Measurements from ENCODE around the gene PDIK1L. TPM values are rescaled to one million over a fixed set of nuclear protein-coding genes. Genes with fewer than 3 reads are reported as not detected.

The PDIK1L gene
- total RNA-seq, 4 donors from 2014 or later = 14.0 to 16.7 (median 14.4) TPM

GRCh38 chr1:26082020-26082350 is 29.6 kb upstream of the PDIK1L start:
- TF ChIP-seq POLR2A (IDR thresholded peaks at IDR 0.05) = no peak
- no peak for TF ChIP-seq CTCF (IDR thresholded peaks at IDR 0.05)
- DNase-seq (ENCODE audit: low spot score in 2 of 2) = no peak
- H3K4me3 ChIP-seq (ENCODE audit: low read depth, poor library complexity, severe bottlenecking) = no peak overlapping the region
- intact Hi-C loops (cut with DNase I; ENCODE audit: low total_unique reads) = no loop called here
- 90% methylated on average over 3 of the region's 3 CpGs for WGBS, 2 donors

GRCh38 chr1:26083208-26083607 is 28.4 kb upstream of the PDIK1L start:
- intact Hi-C loops (cut with DNase I; ENCODE audit: low total_unique reads) = no loop called here
- TF ChIP-seq CTCF (IDR thresholded peaks at IDR 0.05) = no peak
- TF ChIP-seq POLR2A (IDR thresholded peaks at IDR 0.05) = no peak
- WGBS, 2 donors = 30 to 36% methylated on average over 5 of the region's 5 CpGs
- no peak overlapping the region for H3K4me3 ChIP-seq (ENCODE audit: low read depth, poor library complexity, severe bottlenecking)
- no peak for DNase-seq (ENCODE audit: low spot score in 2 of 2)

DNA sequence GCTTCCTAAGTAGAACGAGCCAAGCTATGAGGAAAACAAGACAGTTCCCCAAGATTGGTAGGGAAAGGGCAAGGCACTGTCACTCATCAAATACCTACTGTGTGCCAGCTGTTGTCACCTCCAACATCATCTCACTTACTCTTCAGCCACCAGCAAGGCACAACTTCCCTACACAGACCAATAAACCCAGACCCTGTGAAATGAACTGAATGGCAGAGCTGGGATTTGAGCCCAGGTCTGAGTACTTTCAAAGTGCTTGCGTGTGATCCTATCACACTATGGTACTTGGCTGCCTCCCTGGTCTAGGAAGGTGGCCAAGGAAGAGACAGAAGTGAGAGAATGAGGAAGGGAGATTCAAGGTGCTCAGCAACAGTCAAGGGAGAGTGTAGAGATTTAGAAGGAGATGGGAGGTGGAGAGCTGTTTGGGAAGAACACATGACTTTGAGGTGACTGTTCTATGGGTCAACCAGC is 27.5 kb upstream of the PDIK1L start:
- 51 to 60% methylated on average over 2 of the region's 2 CpGs for WGBS, 2 donors
- no peak overlapping the region for H3K4me3 ChIP-seq (ENCODE audit: low read depth, poor library complexity, severe bottlenecking)
- intact Hi-C loops (cut with DNase I; ENCODE audit: low total_unique reads) = no loop called here
- TF ChIP-seq POLR2A (IDR thresholded peaks at IDR 0.05) (no peak), CTCF (IDR thresholded peaks at IDR 0.05) (no peak)
- no peak for DNase-seq (ENCODE audit: low spot score in 2 of 2)

DNA sequence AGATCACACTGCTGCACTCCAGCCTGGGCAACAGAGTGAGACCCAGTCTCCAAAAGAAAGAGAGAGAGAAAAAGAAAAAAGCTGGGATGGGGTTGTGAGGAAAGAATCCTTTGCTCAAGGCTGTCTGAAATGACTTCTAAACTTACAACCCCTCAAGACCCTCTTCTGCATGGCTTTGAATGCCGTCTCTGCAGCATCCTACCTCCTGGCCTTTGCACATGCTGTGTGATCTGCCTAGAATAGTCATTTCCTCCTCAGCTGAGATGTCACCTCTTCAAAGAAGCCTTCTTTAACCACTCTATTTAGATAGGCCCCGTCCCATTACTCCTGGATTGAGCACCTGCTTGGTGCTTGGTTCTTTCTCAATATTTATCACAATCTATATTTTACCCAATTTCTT is 26.8 kb upstream of the PDIK1L start:
- no peak overlapping the region for H3K4me3 ChIP-seq (ENCODE audit: low read depth, poor library complexity, severe bottlenecking)
- TF ChIP-seq POLR2A (IDR thresholded peaks at IDR 0.05) (no peak), CTCF (IDR thresholded peaks at IDR 0.05) (no peak)
- WGBS, 2 donors = 85 to 89% methylated on average over 2 of the region's 2 CpGs
- DNase-seq (ENCODE audit: low spot score in 2 of 2) = no peak
- intact Hi-C loops (cut with DNase I; ENCODE audit: low total_unique reads) = no loop called here

DNA sequence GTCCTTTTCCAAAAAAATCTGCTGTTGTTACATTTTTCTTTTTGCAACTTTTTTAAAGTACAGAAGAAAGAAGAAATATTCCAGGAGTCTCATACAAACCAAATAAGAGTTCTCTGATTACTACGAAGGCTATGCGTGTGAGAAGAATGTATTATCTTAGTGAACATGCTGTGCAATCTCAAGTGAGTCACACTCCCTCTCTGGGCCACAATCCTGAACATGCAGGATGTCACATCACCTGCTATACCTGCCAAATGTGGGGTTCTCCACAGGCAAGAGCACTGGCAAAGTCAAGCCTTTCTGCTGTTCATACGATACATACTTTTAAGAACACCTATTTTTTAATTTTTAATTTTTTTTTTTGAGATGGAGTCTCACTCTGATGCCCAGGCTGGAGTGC is 22.5 kb upstream of the PDIK1L start:
- TF ChIP-seq POLR2A (IDR thresholded peaks at IDR 0.05) = no peak
- no peak for TF ChIP-seq CTCF (IDR thresholded peaks at IDR 0.05)
- 91 to 94% methylated on average over 3 of the region's 3 CpGs for WGBS, 2 donors
- DNase-seq (ENCODE audit: low spot score in 2 of 2) = no peak
- H3K4me3 ChIP-seq (ENCODE audit: low read depth, poor library complexity, severe bottlenecking) = no peak overlapping the region
- intact Hi-C loops (cut with DNase I; ENCODE audit: low total_unique reads) = no loop called here

DNA sequence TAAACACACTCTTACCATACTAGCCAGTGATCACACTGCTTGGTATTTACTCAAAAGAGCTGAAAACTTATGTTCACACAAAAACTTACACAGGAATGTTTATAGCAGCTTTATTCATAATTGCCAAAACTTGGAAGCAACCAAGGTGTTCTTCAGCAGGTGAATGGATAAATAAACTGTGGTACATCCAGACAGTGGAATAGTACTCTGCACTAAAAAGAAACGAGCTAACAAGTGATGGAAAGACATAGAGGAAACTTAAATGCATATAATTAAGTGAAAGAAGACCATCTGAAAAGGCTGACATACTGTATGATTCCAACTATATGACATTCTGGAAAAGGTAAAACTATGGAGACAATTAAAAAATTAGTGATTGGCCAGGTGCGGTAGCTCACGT is 20.7 kb upstream of the PDIK1L start:
- H3K4me3 ChIP-seq (ENCODE audit: low read depth, poor library complexity, severe bottlenecking) = no peak overlapping the region
- no peak for DNase-seq (ENCODE audit: low spot score in 2 of 2)
- TF ChIP-seq CTCF (IDR thresholded peaks at IDR 0.05) = no peak
- TF ChIP-seq POLR2A (IDR thresholded peaks at IDR 0.05) = no peak
- intact Hi-C loops (cut with DNase I; ENCODE audit: low total_unique reads) = loop anchor here (10.0 kb wide), 1 partner anchor 56 kb away; no protein-coding TSS in a partner anchor
- WGBS, 2 donors = 83 to 90% methylated on average over 3 of the region's 3 CpGs
